CD4-positive, alpha-beta memory T cell (primary cell): ENCODE results near the gene PDGFB. TPM values are rescaled to one million over a fixed set of nuclear protein-coding genes. Genes with fewer than 3 reads are reported as not detected.

ENCODE experiments used
- CTCF ChIA-PET: fragments of 350-600 bp; sonication (Branson Sonifier 250); formaldehyde crosslinking; loops from one replicate; lab custom pipeline; 2021; ENCODE audit warnings: inconsistent platforms; ENCODE audit not compliant: partially characterized antibody; lab: Charles Lee
- POLR2A ChIA-PET: fragments of 350-600 bp; sonication (Branson Sonifier 250); formaldehyde crosslinking; loops from one replicate; lab custom pipeline; 2021; ENCODE audit not compliant: partially characterized antibody; lab: Charles Lee
- DNase-seq, 5 donors: peaks; one replicate each; pipeline versions ENCODE4 v3.0.0 to v3.0.0-alpha.2; 2020 to 2022; ENCODE audit warnings: mixed read lengths in 1 of 5
- H3K27ac ChIP-seq: one replicate; pipeline ENCODE4 v1.7.0; 2013; ENCODE audit warnings: low read depth, low read length
- H3K27me3 ChIP-seq: 2 replicates; pipeline ENCODE4 v1.7.0; 2013; ENCODE audit warnings: mild to moderate bottlenecking, low read length, moderate library complexity; ENCODE audit not compliant: insufficient read depth
- H3K36me3 ChIP-seq: 2 replicates; pipeline ENCODE4 v1.7.0; 2013; ENCODE audit warnings: mild to moderate bottlenecking, low read length, moderate library complexity; ENCODE audit not compliant: insufficient read depth
- H3K4me1 ChIP-seq: 2 replicates; pipeline ENCODE4 v1.7.0; 2013; ENCODE audit warnings: mild to moderate bottlenecking, low read length, moderate library complexity; ENCODE audit not compliant: insufficient read depth
- H3K4me3 ChIP-seq, 2 donors: one replicate each; pipeline ENCODE4 v1.7.0; 2013; ENCODE audit warnings: low read length in 2 of 2, mild to moderate bottlenecking in 1 of 2
- H3K9me3 ChIP-seq, 2 donors: one replicate each; pipeline ENCODE4 v1.7.0; 2013; ENCODE audit warnings: low read length in 2 of 2, control low read depth in 1 of 2; ENCODE audit not compliant: control insufficient read depth in 1 of 2
- H3K27ac Mint-ChIP-seq, 7 donors: one replicate each; pipeline ENCODE4 v1.8.0; 2020 to 2021; ENCODE audit warnings: mixed read lengths in 7 of 7, mild to moderate bottlenecking in 6 of 7, inconsistent platforms in 3 of 7, moderate library complexity in 3 of 7
- H3K27me3 Mint-ChIP-seq, 2 donors: one replicate each; pipeline ENCODE4 v1.8.0; 2020 to 2021; ENCODE audit warnings: mixed read lengths in 2 of 2
- H3K36me3 Mint-ChIP-seq, 2 donors: one replicate each; pipeline ENCODE4 v1.8.0; 2020 to 2021; ENCODE audit warnings: mixed read lengths in 2 of 2, inconsistent platforms in 1 of 2, mild to moderate bottlenecking in 1 of 2
- H3K4me1 Mint-ChIP-seq, 4 donors: one replicate each; pipeline ENCODE4 v1.8.0; 2020 to 2021; ENCODE audit warnings: mixed read lengths in 4 of 4, mild to moderate bottlenecking in 1 of 4
- H3K4me3 Mint-ChIP-seq, 8 donors: one replicate each; pipeline ENCODE4 v1.8.0; 2020 to 2021; ENCODE audit warnings: mixed read lengths in 8 of 8, mild to moderate bottlenecking in 7 of 8, moderate library complexity in 6 of 8, inconsistent platforms in 3 of 8
- H3K9me3 Mint-ChIP-seq, 8 donors: one replicate each; pipeline ENCODE4 v1.8.0; 2020 to 2021; ENCODE audit warnings: mixed read lengths in 8 of 8, mild to moderate bottlenecking in 5 of 8, inconsistent platforms in 3 of 8, moderate library complexity in 1 of 8
- intact Hi-C: fragments of 100-400 bp; cut with micrococcal nuclease; formaldehyde crosslinking; loops from one replicate; pipeline ENCODE4 v1.15.1; 2023
- polyA plus RNA-seq, 2 donors: library from polyadenylated mRNA; unstranded; fragments of 300-500 nt; fragmentation: Illumina TruSeq; gene quantifications; one replicate each; pipeline ENCODE4 v1.2.3, GENCODE V29; 2021
- total RNA-seq, 2 experiments: library from RNA; stranded (reverse); gene quantifications; one replicate each; pipeline ENCODE4 v1.2.3, GENCODE V29; 2021

PDGFB gene
- total and polyA plus RNA-seq, 4 experiments from 2014 or later, result 6.8 to 16.9 (median 13.6) TPM

- POLR2A ChIA-PET, result no interaction called here
- Histone ChIP-seq H3K27me3 (no peaks in the 10 kb centered on the region), H3K36me3 (no peaks in the 10 kb centered on the region), H3K9me3 (no peaks in the 10 kb centered on the region), H3K4me1 (no peaks in the 10 kb centered on the region), H3K4me3 (no peak overlapping the region), H3K27ac (no peak overlapping the region)
- Mint-ChIP-seq H3K4me3 (no peak overlapping the region), H3K36me3 (peaks cover 0 to 3% of the 10 kb centered on the region in 2 donors), H3K27me3 (no peaks in the 10 kb centered on the region), H3K27ac (no peak overlapping the region), H3K4me1 (peaks cover 0 to 5% (median 0%) of the 10 kb centered on the region in 4 donors), H3K9me3 (peaks cover 0 to 23% (median 10%) of the 10 kb centered on the region in 8 donors)
- intact Hi-C loops, result no loop called here
- CTCF ChIA-PET, result no interaction called here
- DNase-seq, result no peak
Measured at GRCh38 chr22:39263626-39264348, 19.0 kb upstream of the PDGFB start.

- Histone ChIP-seq H3K4me3 (no peak overlapping the region), H3K4me1 (peaks cover 9% of the 10 kb centered on the region), H3K9me3 (no peaks in the 10 kb centered on the region), H3K36me3 (no peaks in the 10 kb centered on the region), H3K27me3 (no peaks in the 10 kb centered on the region), H3K27ac (no peak overlapping the region)
- no peak overlapping the region for H3K4me3 Mint-ChIP-seq
- no peaks in the 10 kb centered on the region for H3K27me3 Mint-ChIP-seq
- H3K4me1 Mint-ChIP-seq, result peaks cover 2 to 11% (median 8%) of the 10 kb centered on the region in 4 donors
- no peak overlapping the region for H3K27ac Mint-ChIP-seq
- no peak for DNase-seq
- ChIA-PET POLR2A (no interaction called here), CTCF (interaction anchor here (1.3 kb wide), 1 partner anchor 44 kb away, joined by 3 read pairs; no protein-coding TSS in a partner anchor)
- peaks cover 0 to 23% (median 10%) of the 10 kb centered on the region in 8 donors for H3K9me3 Mint-ChIP-seq
- intact Hi-C loops, result no loop called here
- H3K36me3 Mint-ChIP-seq, result peaks cover 0 to 3% of the 10 kb centered on the region in 2 donors
Measured at GRCh38 chr22:39259666-39260065, 14.9 kb upstream of the PDGFB start.

DNA sequence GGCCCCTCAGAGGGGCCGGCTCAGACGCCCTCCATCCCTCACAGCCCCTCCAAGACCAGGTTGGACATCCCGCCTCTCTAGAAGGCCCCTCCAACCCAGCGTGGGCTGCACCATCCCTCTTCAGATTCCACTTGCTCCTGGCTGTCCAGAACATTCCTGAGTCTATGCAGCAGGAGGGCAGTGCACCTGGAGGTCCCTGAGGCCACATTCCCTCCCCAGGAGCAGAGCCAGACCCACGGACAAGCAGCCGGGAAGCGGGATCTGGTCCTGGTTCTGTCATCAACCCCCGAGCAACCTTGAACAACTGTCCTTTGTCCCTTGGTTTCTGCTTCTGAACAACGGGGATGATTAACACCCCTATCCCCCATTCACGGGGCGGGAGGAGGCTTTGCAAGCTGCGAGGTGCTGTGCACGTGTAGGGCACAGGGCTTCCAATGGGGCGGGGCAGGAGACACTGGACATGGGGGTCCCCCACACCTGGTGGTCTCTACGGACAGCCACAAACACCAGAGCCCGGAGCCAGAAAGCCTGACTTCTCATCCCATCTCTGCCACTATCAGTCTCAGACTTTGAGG lies 13.2 kb upstream of the PDGFB start:
- CTCF ChIA-PET, result no interaction called here
- intact Hi-C loops, result no loop called here

DNA sequence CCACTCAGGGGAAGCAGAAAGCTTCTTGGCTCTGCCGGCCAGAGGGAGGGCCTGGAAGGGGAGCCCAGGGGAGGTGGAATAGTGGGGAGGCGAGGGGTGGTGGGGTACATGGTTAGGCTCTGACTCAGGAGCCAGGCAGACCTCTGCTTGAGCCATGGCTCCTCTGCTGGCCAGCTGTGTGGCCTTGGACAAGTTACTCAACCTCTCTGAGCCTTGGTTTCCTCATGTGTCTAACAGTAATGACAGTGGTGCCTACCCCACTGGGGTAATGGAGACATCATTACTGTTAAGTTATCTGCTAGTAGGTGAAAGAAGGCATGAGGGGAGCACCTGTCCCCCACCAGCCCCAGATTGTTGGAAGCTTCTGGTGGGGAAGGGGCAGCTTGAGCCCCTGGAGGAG lies 12.2 kb upstream of the PDGFB start:
- Histone ChIP-seq H3K36me3 (no peaks in the 10 kb centered on the region), H3K4me1 (peaks cover 31% of the 10 kb centered on the region), H3K27ac (no peak overlapping the region), H3K9me3 (no peaks in the 10 kb centered on the region), H3K4me3 (no peak overlapping the region), H3K27me3 (no peaks in the 10 kb centered on the region)
- POLR2A ChIA-PET, result interaction anchor here (1.5 to 5.3 kb wide), 2 partner anchors 13 to 62 kb away, joined by 5 to 31 read pairs; partner anchors contain the start of genes PDGFB and RPL3
- Mint-ChIP-seq H3K9me3 (peaks cover 0 to 16% (median 6%) of the 10 kb centered on the region in 8 donors), H3K4me1 (peaks cover 10 to 30% (median 18%) of the 10 kb centered on the region in 4 donors), H3K27ac (no peak overlapping the region), H3K4me3 (no peak overlapping the region), H3K27me3 (no peaks in the 10 kb centered on the region), H3K36me3 (no peaks in the 10 kb centered on the region)
- no peak for DNase-seq
- intact Hi-C loops, result no loop called here
- CTCF ChIA-PET, result no interaction called here

More for the DNA sequence above, 13.2 kb upstream of the PDGFB start:
- Mint-ChIP-seq H3K27me3 (no peaks in the 10 kb centered on the region), H3K36me3 (peaks cover 0 to 3% of the 10 kb centered on the region in 2 donors), H3K9me3 (peaks cover 0 to 23% (median 10%) of the 10 kb centered on the region in 8 donors), H3K4me1 (peaks cover 5 to 21% (median 12%) of the 10 kb centered on the region in 4 donors), H3K27ac (no peak overlapping the region), H3K4me3 (no peak overlapping the region)
- Histone ChIP-seq H3K27ac (no peak overlapping the region), H3K36me3 (no peaks in the 10 kb centered on the region), H3K4me3 (no peak overlapping the region), H3K27me3 (no peaks in the 10 kb centered on the region), H3K9me3 (no peaks in the 10 kb centered on the region), H3K4me1 (peaks cover 25% of the 10 kb centered on the region)
- POLR2A ChIA-PET, result interaction anchor here (5.3 kb wide), 1 partner anchor 14 kb away, joined by 31 read pairs; the partner anchor contains the start of gene PDGFB
- DNase-seq, result no peak

GRCh38 chr22:39256186-39256552 lies 11.4 kb upstream of the PDGFB start:
- Histone ChIP-seq H3K4me1 (peaks cover 31% of the 10 kb centered on the region), H3K36me3 (no peaks in the 10 kb centered on the region), H3K4me3 (no peak overlapping the region), H3K27me3 (no peaks in the 10 kb centered on the region), H3K27ac (no peak overlapping the region), H3K9me3 (no peaks in the 10 kb centered on the region)
- Mint-ChIP-seq H3K36me3 (no peaks in the 10 kb centered on the region), H3K27me3 (no peaks in the 10 kb centered on the region), H3K4me3 (no peak overlapping the region), H3K4me1 (peaks cover 10 to 35% (median 18%) of the 10 kb centered on the region in 4 donors), H3K27ac (no peak overlapping the region), H3K9me3 (peaks cover 0 to 9% (median under 1%) of the 10 kb centered on the region in 8 donors)
- ChIA-PET CTCF (no interaction called here), POLR2A (interaction anchor here (1.5 to 5.3 kb wide), 2 partner anchors 12 to 63 kb away, joined by 5 to 31 read pairs; partner anchors contain the start of genes PDGFB and RPL3)
- intact Hi-C loops, result no loop called here
- no peak for DNase-seq

- POLR2A ChIA-PET, result interaction anchor here (1.0 to 5.3 kb wide), 4 partner anchors 12 to 81 kb away, joined by 3 to 31 read pairs (median 10); partner anchors contain the start of genes PDGFB and RPL3
Measured at GRCh38 chr22:39255449-39256185, 10.8 kb upstream of the PDGFB start.

More at GRCh38 chr22:39255449-39256185, 10.8 kb upstream of the PDGFB start:
- Mint-ChIP-seq H3K9me3 (peaks cover 0 to 4% (median 0%) of the 10 kb centered on the region in 8 donors), H3K27me3 (peaks cover 0 to 3% of the 10 kb centered on the region in 2 donors), H3K4me3 (peak overlapping the region in 1 of 8 donors; percentile 41), H3K27ac (peak overlapping the region in 4 of 7 donors; percentile 4 to 88 (median 72)), H3K4me1 (peaks cover 10 to 35% (median 18%) of the 10 kb centered on the region in 4 donors), H3K36me3 (no peaks in the 10 kb centered on the region)
- H3K4me3 ChIP-seq, result no peak overlapping the region
- H3K27me3 ChIP-seq, result no peaks in the 10 kb centered on the region
- H3K9me3 ChIP-seq, result no peaks in the 10 kb centered on the region
- intact Hi-C loops, result no loop called here
- CTCF ChIA-PET, result no interaction called here
- no peak for DNase-seq
- H3K4me1 ChIP-seq, result peaks cover 31% of the 10 kb centered on the region
- no peak overlapping the region for H3K27ac ChIP-seq
- H3K36me3 ChIP-seq, result no peaks in the 10 kb centered on the region
